Central memory CD8-positive, alpha-beta T cell (primary cell): ENCODE results near the gene TEKT2.
A peak's percentile ranks its signal among the peaks of the same experiment; 100 is the strongest.

ENCODE experiments used
- ATAC-seq: fragments of 150-1000 bp; cut with Tn5 transposase; replicated peaks from 2 replicates; pipeline ENCODE4 v1.10.0; 2022; ENCODE audit warnings: mild to moderate bottlenecking, moderate FRiP score, moderate number of reproducible peaks; ENCODE audit not compliant: poor library complexity, severe bottlenecking; ENCODE audit errors: extremely low read depth
- DNase-seq, 2 donors: peaks; one replicate each; pipeline ENCODE4 v3.0.0; 2021; ENCODE audit warnings: low spot score in 2 of 2
- H3K27ac Mint-ChIP-seq: one replicate; pipeline ENCODE4 v1.8.0; 2022; ENCODE audit warnings: low read depth, mild to moderate bottlenecking, moderate library complexity, mixed read lengths
- H3K27me3 Mint-ChIP-seq: one replicate; pipeline ENCODE4 v1.8.0; 2022; ENCODE audit warnings: mixed read lengths
- H3K36me3 Mint-ChIP-seq: one replicate; pipeline ENCODE4 v1.8.0; 2022; ENCODE audit warnings: mild to moderate bottlenecking, moderate library complexity, mixed read lengths; ENCODE audit not compliant: insufficient read depth
- H3K4me1 Mint-ChIP-seq: one replicate; pipeline ENCODE4 v1.8.0; 2022; ENCODE audit warnings: mixed read lengths
- H3K4me3 Mint-ChIP-seq: one replicate; pipeline ENCODE4 v1.8.0; 2022; ENCODE audit warnings: mild to moderate bottlenecking, moderate library complexity, mixed read lengths
- H3K9me3 Mint-ChIP-seq: one replicate; pipeline ENCODE4 v1.8.0; 2022; ENCODE audit warnings: mixed read lengths

Gene TEKT2

GRCh38 chr1:36091141-36091540 is 7.2 kb downstream of the TEKT2 start:
- H3K4me3 Mint-ChIP-seq: no peak overlapping the region
- H3K27ac Mint-ChIP-seq: peak overlapping the region; percentile 44
- H3K4me1 Mint-ChIP-seq: peaks cover 22% of the 10 kb centered on the region
- ATAC-seq: no peak
- no peak for DNase-seq
- H3K27me3 Mint-ChIP-seq: peaks cover 11% of the 10 kb centered on the region
- peaks cover 15% of the 10 kb centered on the region for H3K36me3 Mint-ChIP-seq
- H3K9me3 Mint-ChIP-seq: no peaks in the 10 kb centered on the region

- Mint-ChIP-seq H3K36me3 (peaks cover 19% of the 10 kb centered on the region), H3K27me3 (peaks cover 6% of the 10 kb centered on the region), H3K4me3 (no peak overlapping the region), H3K4me1 (peaks cover 22% of the 10 kb centered on the region), H3K9me3 (no peaks in the 10 kb centered on the region), H3K27ac (peak overlapping the region; percentile 44)
- DNase-seq: no peak
- no peak for ATAC-seq
Measured at GRCh38 chr1:36091698-36092097, 7.8 kb downstream of the TEKT2 start.

GRCh38 chr1:36092166-36092797 is 8.4 kb downstream of the TEKT2 start:
- H3K27ac Mint-ChIP-seq: no peak overlapping the region
- H3K4me3 Mint-ChIP-seq: no peak overlapping the region
- H3K27me3 Mint-ChIP-seq: no peaks in the 10 kb centered on the region
- H3K4me1 Mint-ChIP-seq: peaks cover 22% of the 10 kb centered on the region
- H3K9me3 Mint-ChIP-seq: no peaks in the 10 kb centered on the region
- H3K36me3 Mint-ChIP-seq: peaks cover 19% of the 10 kb centered on the region
- ATAC-seq: no peak
- DNase-seq: no peak

- Mint-ChIP-seq H3K4me3 (no peak overlapping the region), H3K27me3 (no peaks in the 10 kb centered on the region), H3K4me1 (peaks cover 22% of the 10 kb centered on the region), H3K27ac (no peak overlapping the region), H3K36me3 (peaks cover 19% of the 10 kb centered on the region), H3K9me3 (no peaks in the 10 kb centered on the region)
- ATAC-seq (no peak), DNase-seq (no peak)
Measured at GRCh38 chr1:36092798-36093185, 8.9 kb downstream of the TEKT2 start.

GRCh38 chr1:36093226-36093625 is 9.3 kb downstream of the TEKT2 start:
- DNase-seq: no peak
- Mint-ChIP-seq H3K9me3 (no peaks in the 10 kb centered on the region), H3K27me3 (no peaks in the 10 kb centered on the region), H3K27ac (no peak overlapping the region), H3K4me1 (peaks cover 22% of the 10 kb centered on the region), H3K36me3 (peaks cover 19% of the 10 kb centered on the region), H3K4me3 (no peak overlapping the region)
- no peak for ATAC-seq

GRCh38 chr1:36093929-36094328 is 10.0 kb downstream of the TEKT2 start:
- Mint-ChIP-seq H3K36me3 (peaks cover 16% of the 10 kb centered on the region), H3K27ac (no peak overlapping the region), H3K27me3 (no peaks in the 10 kb centered on the region), H3K4me1 (peaks cover 22% of the 10 kb centered on the region), H3K9me3 (no peaks in the 10 kb centered on the region), H3K4me3 (no peak overlapping the region)
- no peak for ATAC-seq
- DNase-seq: no peak

GRCh38 chr1:36094621-36095061 is 10.7 kb downstream of the TEKT2 start:
- Mint-ChIP-seq H3K27me3 (no peaks in the 10 kb centered on the region), H3K4me1 (peaks cover 17% of the 10 kb centered on the region), H3K9me3 (no peaks in the 10 kb centered on the region), H3K4me3 (no peak overlapping the region), H3K27ac (no peak overlapping the region), H3K36me3 (peaks cover 16% of the 10 kb centered on the region)
- no peak for DNase-seq
- no peak for ATAC-seq

GRCh38 chr1:36095760-36096405 is 12.0 kb downstream of the TEKT2 start:
- Mint-ChIP-seq H3K4me3 (no peak overlapping the region), H3K27ac (no peak overlapping the region), H3K9me3 (no peaks in the 10 kb centered on the region), H3K27me3 (no peaks in the 10 kb centered on the region), H3K4me1 (peaks cover 11% of the 10 kb centered on the region), H3K36me3 (peaks cover 18% of the 10 kb centered on the region)
- ATAC-seq (no peak), DNase-seq (no peak)

GRCh38 chr1:36096500-36097432 is 12.9 kb downstream of the TEKT2 start:
- no peak overlapping the region for H3K27ac Mint-ChIP-seq
- ATAC-seq (no peak), DNase-seq (no peak)
- H3K4me3 Mint-ChIP-seq: no peak overlapping the region
- no peaks in the 10 kb centered on the region for H3K9me3 Mint-ChIP-seq
- H3K36me3 Mint-ChIP-seq: peaks cover 17% of the 10 kb centered on the region
- no peaks in the 10 kb centered on the region for H3K27me3 Mint-ChIP-seq
- peaks cover 5% of the 10 kb centered on the region for H3K4me1 Mint-ChIP-seq

- Mint-ChIP-seq H3K4me1 (peaks cover 5% of the 10 kb centered on the region), H3K27ac (no peak overlapping the region), H3K27me3 (no peaks in the 10 kb centered on the region), H3K36me3 (peaks cover 16% of the 10 kb centered on the region), H3K9me3 (no peaks in the 10 kb centered on the region), H3K4me3 (no peak overlapping the region)
- ATAC-seq (no peak), DNase-seq (no peak)
Measured at GRCh38 chr1:36097693-36098585, 14.0 kb downstream of the TEKT2 start.

- Mint-ChIP-seq H3K9me3 (no peaks in the 10 kb centered on the region), H3K36me3 (peaks cover 16% of the 10 kb centered on the region), H3K4me1 (no peaks in the 10 kb centered on the region), H3K4me3 (no peak overlapping the region), H3K27ac (no peak overlapping the region), H3K27me3 (no peaks in the 10 kb centered on the region)
- ATAC-seq (no peak), DNase-seq (no peak)
Measured at GRCh38 chr1:36098650-36099365, 14.9 kb downstream of the TEKT2 start.
